NCI-H146 (cell line): ENCODE measurements around the gene HOXA7.

Source experiments
- DNase-seq: peaks from one replicate; lab custom pipeline; 2025; lab: John Stamatoyannopoulos, UW

HOXA7 gene

DNA sequence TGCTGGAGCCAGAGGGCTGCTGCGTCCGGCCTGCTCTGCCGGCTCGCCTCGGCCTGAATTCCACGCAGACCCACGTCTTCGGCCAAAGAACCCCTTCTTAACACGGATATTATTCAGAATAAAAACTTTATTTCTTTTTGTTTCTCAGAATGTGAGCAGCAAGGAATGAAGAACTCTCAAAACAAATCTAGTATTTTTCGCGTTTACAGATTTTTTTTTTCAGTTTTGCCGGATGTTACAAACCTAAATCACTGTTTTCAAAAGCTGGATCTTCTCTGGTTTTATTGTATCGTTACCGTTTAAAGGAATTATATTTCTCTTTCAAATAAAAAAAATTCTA, 49.6 kb downstream of the HOXA7 start:
- no peak for DNase-seq

DNA sequence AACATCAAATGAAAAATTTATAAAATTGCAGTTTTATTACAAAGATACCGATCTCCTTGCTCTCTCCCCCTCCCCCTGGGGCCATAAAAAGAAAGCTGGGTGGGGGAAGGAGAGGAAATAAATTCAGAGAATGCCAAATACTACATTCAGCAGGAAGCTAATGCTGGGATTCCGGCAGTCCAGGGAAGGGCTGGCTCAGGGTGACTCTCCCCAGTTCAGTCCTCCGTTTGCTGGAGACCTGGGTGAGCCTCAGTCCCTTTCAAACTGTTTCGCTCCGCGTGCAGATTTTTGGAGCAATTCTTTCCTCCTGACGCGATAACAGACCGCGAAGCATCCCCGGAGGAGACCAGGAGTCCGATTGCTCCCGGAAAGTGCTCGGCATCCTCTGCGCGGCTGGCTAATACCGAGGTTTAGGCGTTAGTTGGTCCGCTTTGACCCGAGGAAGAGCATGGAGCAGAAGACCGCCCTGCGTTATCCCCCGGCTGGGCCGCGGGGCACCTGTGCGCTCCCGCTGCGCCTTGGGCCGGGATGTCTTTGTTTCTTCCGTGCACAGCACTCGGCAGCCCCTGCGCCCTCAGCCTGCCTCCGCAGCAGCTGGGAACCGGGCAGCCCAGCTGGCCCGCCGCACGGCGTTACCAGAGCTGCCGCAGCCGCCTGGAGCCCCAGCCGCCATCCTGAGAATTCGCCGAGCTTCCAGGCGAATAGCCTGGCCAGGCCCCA, 50.1 kb downstream of the HOXA7 start:
- no peak for DNase-seq

DNA sequence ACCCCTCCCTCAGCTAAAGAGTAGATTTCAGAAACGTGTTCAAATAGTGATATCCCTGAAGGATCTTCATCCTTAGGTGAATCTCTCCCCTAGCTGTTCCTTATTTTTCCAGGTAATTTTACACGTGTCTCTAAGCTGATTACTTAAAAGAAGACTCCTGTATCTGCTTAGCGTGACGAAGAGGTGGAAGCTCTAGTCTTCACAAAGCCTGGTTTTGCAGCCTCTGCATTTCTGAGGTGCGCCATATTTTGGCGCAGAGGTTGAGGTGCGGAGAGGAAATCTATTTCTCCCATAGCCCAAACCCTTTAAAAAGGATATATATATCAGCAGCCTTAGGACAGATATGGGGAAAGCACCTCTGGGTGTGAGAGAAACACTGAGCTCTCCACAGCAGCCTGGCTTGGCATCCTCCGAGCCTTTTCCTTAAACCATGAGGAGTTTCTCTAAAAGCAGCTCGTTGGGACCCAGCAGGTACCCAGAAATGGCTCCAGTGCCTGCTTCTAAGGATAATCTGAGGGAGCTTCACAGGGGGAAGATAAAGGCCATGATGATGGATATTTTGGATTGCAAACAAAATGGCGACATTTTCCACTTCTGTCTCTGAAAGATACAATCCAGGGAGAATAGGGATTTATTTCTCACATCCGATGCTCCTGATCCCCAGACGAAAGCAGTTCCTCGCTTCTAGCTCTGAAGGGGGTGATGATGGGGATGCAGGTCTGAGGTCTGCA, 51.0 kb downstream of the HOXA7 start:
- no peak for DNase-seq

DNA sequence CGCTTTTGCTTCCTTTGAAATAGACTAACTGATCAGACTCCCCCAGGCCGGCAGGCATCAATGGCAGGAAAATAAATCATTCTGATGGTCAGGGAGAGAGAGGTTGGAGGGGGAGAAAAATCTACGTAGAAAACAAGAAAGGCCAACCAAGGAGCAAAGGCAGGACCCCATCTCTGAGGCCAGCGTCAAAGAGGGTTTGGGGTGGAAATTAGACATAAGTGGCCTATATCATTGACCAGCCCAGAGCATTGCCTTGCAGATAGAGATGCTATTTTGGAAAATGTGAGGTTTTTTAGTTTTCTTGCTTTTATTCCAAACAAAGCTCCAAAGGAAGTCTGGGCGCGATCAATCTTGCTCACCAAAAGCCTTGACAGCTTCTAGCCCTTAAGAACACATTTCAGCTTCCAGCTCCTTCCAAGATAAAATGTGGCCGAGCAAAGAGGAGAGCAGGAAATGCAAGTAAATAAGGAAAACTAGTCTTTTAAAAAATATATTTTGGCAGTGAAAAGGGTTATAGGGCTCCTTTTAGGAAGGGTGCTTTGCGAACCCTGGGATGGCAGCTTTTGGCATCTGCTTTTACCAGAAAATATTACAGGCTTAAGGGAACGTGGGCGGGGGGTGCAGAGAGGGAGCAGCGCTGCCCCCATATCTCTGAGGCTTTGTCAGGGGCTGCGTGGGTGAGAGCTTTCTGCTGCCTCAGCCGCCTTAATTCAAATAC, 52.0 kb downstream of the HOXA7 start:
- DNase-seq: no peak
